HepG2 (cell line): Measurements from ENCODE around the gene KLF6. TPM values are rescaled to one million over a fixed set of nuclear protein-coding genes. Genes with fewer than 3 reads are reported as not detected.

Experiments used
- ARID3A ChIP-seq: IDR thresholded peaks from 2 replicates; pipeline ENCODE4 v1.6.1; 2012; ENCODE audit warnings: low read depth, low read length, improper control_type of control experiment
- ARID4A ChIP-seq: sonication (generic); formaldehyde crosslinking; IDR thresholded peaks from 2 replicates; pipeline ENCODE4 v1.5.0; 2020; ENCODE audit warnings: mild to moderate bottlenecking, missing genetic modification reagents, borderline replicate concordance
- HMGA1 ChIP-seq: sonication (generic); formaldehyde crosslinking; conservative IDR thresholded peaks from 2 replicates; pipeline ENCODE4 v1.4.0; 2020; ENCODE audit warnings: missing genetic modification reagents
- ONECUT2 ChIP-seq: sonication (generic); formaldehyde crosslinking; IDR thresholded peaks from 2 replicates; pipeline ENCODE4 v1.4.0; 2020; ENCODE audit warnings: missing genetic modification reagents
- PAX8 ChIP-seq: sonication (generic); formaldehyde crosslinking; IDR thresholded peaks from 2 replicates; pipeline ENCODE4 v1.8.0; 2022; ENCODE audit warnings: mild to moderate bottlenecking, missing genetic modification reagents, borderline replicate concordance
- RBFOX2 ChIP-seq: fragments of 200-400 bp; formaldehyde crosslinking; IDR thresholded peaks from 2 replicates; pipeline ENCODE4 v1.6.1; 2017; ENCODE audit warnings: low read depth, mild to moderate bottlenecking, low read length
- RBM39 ChIP-seq: fragments of 200-400 bp; formaldehyde crosslinking; IDR thresholded peaks from one replicate; pipeline ENCODE4 v1.6.1; 2018; ENCODE audit warnings: antibody characterized with exemption, mild to moderate bottlenecking, low read depth, low read length; ENCODE audit not compliant: poor library complexity, severe bottlenecking
- SKI ChIP-seq: fragments of 450-650 bp; IDR thresholded peaks from one replicate; pipeline ENCODE4 v1.6.1; 2018; ENCODE audit warnings: mild to moderate bottlenecking; ENCODE audit not compliant: partially characterized antibody
- SOX5 ChIP-seq: IDR thresholded peaks from 2 replicates; pipeline ENCODE4 v1.6.1; 2016; ENCODE audit warnings: borderline replicate concordance
- TAF1 ChIP-seq: sonication (generic); formaldehyde crosslinking; IDR thresholded peaks from 2 replicates; pipeline ENCODE4 v1.4.0; 2020; ENCODE audit warnings: missing genetic modification reagents
- TEF ChIP-seq: sonication (generic); formaldehyde crosslinking; IDR thresholded peaks from 2 replicates; pipeline ENCODE4 v1.5.0; 2020; ENCODE audit warnings: missing genetic modification reagents
- XRCC5 ChIP-seq: fragments of 200-400 bp; formaldehyde crosslinking; optimal IDR thresholded peaks from 2 replicates; pipeline ENCODE3; 2017; ENCODE audit warnings: mild to moderate bottlenecking, low read length
- ZNF101 ChIP-seq: sonication (generic); formaldehyde crosslinking; IDR thresholded peaks from 2 replicates; pipeline ENCODE4 v1.4.0; 2020; ENCODE audit warnings: mild to moderate bottlenecking, low read depth, missing genetic modification reagents, borderline replicate concordance
- ZNF143 ChIP-seq: sonication (generic); formaldehyde crosslinking; IDR thresholded peaks from 2 replicates; pipeline ENCODE4 v1.4.0; 2020; ENCODE audit warnings: missing genetic modification reagents
- ZNF672 ChIP-seq: sonication (generic); formaldehyde crosslinking; IDR thresholded peaks from 2 replicates; pipeline ENCODE4 v1.8.1; 2022; ENCODE audit warnings: missing genetic modification reagents
- polyA plus RNA-seq, 8 experiments: library from polyadenylated mRNA; depleted of rRNA in 3 of 8; stranded (reverse) in 7 of 8; unstranded in 1 of 8; fragments of >200 nt; fragmentation: Illumina TruSeq in 4 of 8; extraction: Trizol in 4 of 8; gene quantifications; 2 replicates each; pipeline versions ENCODE4 v1.2.1 to v1.2.3, GENCODE V29; 2011 to 2016; ENCODE audit warnings: low read depth in 4 of 8, missing spikeins in 1 of 8, mixed read lengths in 1 of 8; ENCODE audit not compliant: insufficient read depth in 1 of 8
- total RNA-seq, 5 experiments: library from RNA; depleted of rRNA; stranded (reverse); fragments of >200 nt; fragmentation: Illumina TruSeq; extraction: Trizol; gene quantifications; 2 replicates each; pipeline ENCODE4 v1.2.3, GENCODE V29; 2016; ENCODE audit warnings: low read depth in 1 of 5
- TF ChIP-seq, protein P1 (sequence below): sonication (generic); formaldehyde crosslinking; IDR thresholded peaks from 2 replicates; pipeline ENCODE4 v1.4.0; 2020; ENCODE audit warnings: missing genetic modification reagents, borderline replicate concordance
- TF ChIP-seq, protein P2 (sequence below): IDR thresholded peaks from 2 replicates; pipeline ENCODE4 v1.4.0; 2020; ENCODE audit warnings: mild to moderate bottlenecking, missing genetic modification reagents

The KLF6 gene
- total and polyA plus RNA-seq, 2 of the 13 experiments (the other 11 are each of a cell fraction or from before 2014, with no cell fraction given): 27.0 to 71.9 TPM

DNA sequence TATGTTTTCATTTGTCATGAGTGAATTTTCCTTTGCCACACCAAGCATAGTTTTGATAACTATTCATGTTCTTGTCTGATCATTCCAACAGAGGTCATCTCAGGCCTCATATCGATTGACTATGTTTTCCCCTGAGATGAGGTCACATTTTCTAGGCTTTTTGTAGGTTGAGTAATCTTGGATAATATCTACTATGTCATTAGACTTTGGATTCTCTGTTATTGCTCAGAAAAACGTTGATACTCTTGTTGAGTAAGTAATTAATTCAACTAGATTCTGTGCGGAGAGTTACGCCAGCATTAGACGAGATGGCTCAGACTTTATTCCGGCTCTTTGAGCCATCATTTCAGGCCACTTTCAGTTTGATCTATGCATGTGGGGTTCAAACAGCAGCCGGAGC is 57.7 kb downstream of the KLF6 start (continued):
- TF ChIP-seq ARID4A: no peak
- TF ChIP-seq HMGA1 (CRISPR knock-in tag): no peak
- no peak for TF ChIP-seq ZNF101 (CRISPR knock-in tag)
- no peak for TF ChIP-seq RBM39
- TF ChIP-seq, protein P1, sequence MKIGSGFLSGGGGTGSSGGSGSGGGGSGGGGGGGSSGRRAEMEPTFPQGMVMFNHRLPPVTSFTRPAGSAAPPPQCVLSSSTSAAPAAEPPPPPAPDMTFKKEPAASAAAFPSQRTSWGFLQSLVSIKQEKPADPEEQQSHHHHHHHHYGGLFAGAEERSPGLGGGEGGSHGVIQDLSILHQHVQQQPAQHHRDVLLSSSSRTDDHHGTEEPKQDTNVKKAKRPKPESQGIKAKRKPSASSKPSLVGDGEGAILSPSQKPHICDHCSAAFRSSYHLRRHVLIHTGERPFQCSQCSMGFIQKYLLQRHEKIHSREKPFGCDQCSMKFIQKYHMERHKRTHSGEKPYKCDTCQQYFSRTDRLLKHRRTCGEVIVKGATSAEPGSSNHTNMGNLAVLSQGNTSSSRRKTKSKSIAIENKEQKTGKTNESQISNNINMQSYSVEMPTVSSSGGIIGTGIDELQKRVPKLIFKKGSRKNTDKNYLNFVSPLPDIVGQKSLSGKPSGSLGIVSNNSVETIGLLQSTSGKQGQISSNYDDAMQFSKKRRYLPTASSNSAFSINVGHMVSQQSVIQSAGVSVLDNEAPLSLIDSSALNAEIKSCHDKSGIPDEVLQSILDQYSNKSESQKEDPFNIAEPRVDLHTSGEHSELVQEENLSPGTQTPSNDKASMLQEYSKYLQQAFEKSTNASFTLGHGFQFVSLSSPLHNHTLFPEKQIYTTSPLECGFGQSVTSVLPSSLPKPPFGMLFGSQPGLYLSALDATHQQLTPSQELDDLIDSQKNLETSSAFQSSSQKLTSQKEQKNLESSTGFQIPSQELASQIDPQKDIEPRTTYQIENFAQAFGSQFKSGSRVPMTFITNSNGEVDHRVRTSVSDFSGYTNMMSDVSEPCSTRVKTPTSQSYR (CRISPR knock-in tag): no peak
- TF ChIP-seq, protein P2, sequence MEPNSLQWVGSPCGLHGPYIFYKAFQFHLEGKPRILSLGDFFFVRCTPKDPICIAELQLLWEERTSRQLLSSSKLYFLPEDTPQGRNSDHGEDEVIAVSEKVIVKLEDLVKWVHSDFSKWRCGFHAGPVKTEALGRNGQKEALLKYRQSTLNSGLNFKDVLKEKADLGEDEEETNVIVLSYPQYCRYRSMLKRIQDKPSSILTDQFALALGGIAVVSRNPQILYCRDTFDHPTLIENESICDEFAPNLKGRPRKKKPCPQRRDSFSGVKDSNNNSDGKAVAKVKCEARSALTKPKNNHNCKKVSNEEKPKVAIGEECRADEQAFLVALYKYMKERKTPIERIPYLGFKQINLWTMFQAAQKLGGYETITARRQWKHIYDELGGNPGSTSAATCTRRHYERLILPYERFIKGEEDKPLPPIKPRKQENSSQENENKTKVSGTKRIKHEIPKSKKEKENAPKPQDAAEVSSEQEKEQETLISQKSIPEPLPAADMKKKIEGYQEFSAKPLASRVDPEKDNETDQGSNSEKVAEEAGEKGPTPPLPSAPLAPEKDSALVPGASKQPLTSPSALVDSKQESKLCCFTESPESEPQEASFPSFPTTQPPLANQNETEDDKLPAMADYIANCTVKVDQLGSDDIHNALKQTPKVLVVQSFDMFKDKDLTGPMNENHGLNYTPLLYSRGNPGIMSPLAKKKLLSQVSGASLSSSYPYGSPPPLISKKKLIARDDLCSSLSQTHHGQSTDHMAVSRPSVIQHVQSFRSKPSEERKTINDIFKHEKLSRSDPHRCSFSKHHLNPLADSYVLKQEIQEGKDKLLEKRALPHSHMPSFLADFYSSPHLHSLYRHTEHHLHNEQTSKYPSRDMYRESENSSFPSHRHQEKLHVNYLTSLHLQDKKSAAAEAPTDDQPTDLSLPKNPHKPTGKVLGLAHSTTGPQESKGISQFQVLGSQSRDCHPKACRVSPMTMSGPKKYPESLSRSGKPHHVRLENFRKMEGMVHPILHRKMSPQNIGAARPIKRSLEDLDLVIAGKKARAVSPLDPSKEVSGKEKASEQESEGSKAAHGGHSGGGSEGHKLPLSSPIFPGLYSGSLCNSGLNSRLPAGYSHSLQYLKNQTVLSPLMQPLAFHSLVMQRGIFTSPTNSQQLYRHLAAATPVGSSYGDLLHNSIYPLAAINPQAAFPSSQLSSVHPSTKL: 0 out of 2 replicates have a peak, but pooled peaks have one; percentile 22
- peak; percentile 68; the same call in 1 of the 2 replicates for TF ChIP-seq ARID3A
- TF ChIP-seq ONECUT2 (CRISPR knock-in tag): 0 out of 2 replicates have a peak, but pooled peaks have one; percentile 19
- no peak for TF ChIP-seq RBFOX2
- TF ChIP-seq PAX8 (CRISPR knock-in tag): no peak
- no peak for TF ChIP-seq XRCC5
- TF ChIP-seq TEF (CRISPR knock-in tag): no peak
- TF ChIP-seq ZNF143 (CRISPR knock-in tag): no peak
- no peak for TF ChIP-seq TAF1 (CRISPR knock-in tag)
- TF ChIP-seq SKI: no peak
- TF ChIP-seq ZNF672 (CRISPR knock-in tag): no peak
- no peak for TF ChIP-seq SOX5 (CRISPR knock-in tag)
